HEK293T (cell line): Measurements from ENCODE around the gene NOL3.

Experiments used
- CTCF ChIA-PET: fragments of 350-600 bp; formaldehyde crosslinking; extraction: SDS; loops from one replicate; lab custom pipeline; 2021; ENCODE audit warnings: antibody characterized with exemption, inconsistent platforms; lab: Yijun Ruan, JAX
- POLR2A ChIA-PET: fragments of 350-600 bp; formaldehyde crosslinking; extraction: SDS; loops from one replicate; lab custom pipeline; 2020; ENCODE audit warnings: antibody characterized with exemption, inconsistent platforms; lab: Yijun Ruan, JAX
- DNase-seq: peaks from one replicate; pipeline ENCODE4 v3.0.0; 2012; ENCODE audit warnings: mixed read lengths; ENCODE audit errors: extremely low spot score
- ARNT ChIP-seq: fragments of 450-650 bp; IDR thresholded peaks from 2 replicates; pipeline ENCODE4 v1.6.1; 2017; ENCODE audit warnings: mild to moderate bottlenecking
- BHLHE40 ChIP-seq: fragments of 450-650 bp; IDR thresholded peaks from 2 replicates; pipeline ENCODE4 v1.6.1; 2016; ENCODE audit warnings: mild to moderate bottlenecking, moderate library complexity, borderline replicate concordance
- CTBP1 ChIP-seq: fragments of 450-650 bp; IDR thresholded peaks from 2 replicates; pipeline ENCODE4 v1.6.1; 2016; ENCODE audit warnings: borderline replicate concordance
- ELF4 ChIP-seq: fragments of 450-650 bp; IDR thresholded peaks from 2 replicates; pipeline ENCODE4 v1.6.1; 2017; ENCODE audit warnings: antibody characterized with exemption
- FOXA1 ChIP-seq: fragments of 450-650 bp; IDR thresholded peaks from 2 replicates; pipeline ENCODE4 v1.6.1; 2016; ENCODE audit warnings: mild to moderate bottlenecking
- FOXK2 ChIP-seq: fragments of 450-650 bp; IDR thresholded peaks from 2 replicates; pipeline ENCODE4 v1.6.1; 2016; ENCODE audit warnings: mild to moderate bottlenecking
- FOXM1 ChIP-seq: fragments of 450-650 bp; IDR thresholded peaks from 2 replicates; pipeline ENCODE4 v1.6.1; 2017; ENCODE audit warnings: mild to moderate bottlenecking, borderline replicate concordance
- HDGF ChIP-seq: fragments of 450-650 bp; IDR thresholded peaks from 2 replicates; pipeline ENCODE4 v1.6.1; 2017; ENCODE audit warnings: antibody characterized with exemption, borderline replicate concordance
- L3MBTL2 ChIP-seq: fragments of 450-650 bp; conservative IDR thresholded peaks from 2 replicates; pipeline ENCODE4 v1.6.1; 2016; ENCODE audit warnings: mild to moderate bottlenecking
- LEF1 ChIP-seq: fragments of 450-650 bp; IDR thresholded peaks from 2 replicates; pipeline ENCODE4 v1.6.1; 2017; ENCODE audit warnings: mild to moderate bottlenecking, borderline replicate concordance
- NFRKB ChIP-seq: fragments of 450-650 bp; IDR thresholded peaks from 2 replicates; pipeline ENCODE4 v1.6.1; 2016; ENCODE audit warnings: mild to moderate bottlenecking, moderate library complexity
- PKNOX1 ChIP-seq: fragments of 450-650 bp; IDR thresholded peaks from 2 replicates; pipeline ENCODE4 v1.6.1; 2016
- SP1 ChIP-seq: fragments of 450-650 bp; IDR thresholded peaks from 2 replicates; pipeline ENCODE4 v1.6.1; 2017
- SUZ12 ChIP-seq: fragments of 450-650 bp; IDR thresholded peaks from 2 replicates; pipeline ENCODE4 v1.6.1; 2016; ENCODE audit warnings: mild to moderate bottlenecking
- TARDBP ChIP-seq: fragments of 450-650 bp; IDR thresholded peaks from 2 replicates; pipeline ENCODE4 v1.6.1; 2016
- ZNF384 ChIP-seq: fragments of 450-650 bp; IDR thresholded peaks from 2 replicates; pipeline ENCODE4 v1.6.1; 2016

Gene NOL3

GRCh38 chr16:67194260-67194659 is 23.9 kb downstream of the NOL3 start:
- CTCF ChIA-PET, result no interaction called here
- no peak for TF ChIP-seq SP1
- POLR2A ChIA-PET, result no interaction called here
- no peak for DNase-seq

GRCh38 chr16:67195676-67196075 is 25.3 kb downstream of the NOL3 start:
- no peak for DNase-seq
- POLR2A ChIA-PET, result no interaction called here
- CTCF ChIA-PET, result no interaction called here
- no peak for TF ChIP-seq PKNOX1
- no peak for TF ChIP-seq LEF1
- TF ChIP-seq ARNT, result no peak
- TF ChIP-seq CTBP1, result no peak
- no peak for TF ChIP-seq ELF4
- TF ChIP-seq L3MBTL2, result no peak
- no peak for TF ChIP-seq SUZ12
- no peak for TF ChIP-seq SP1
- TF ChIP-seq ZNF384, result no peak
- no peak for TF ChIP-seq BHLHE40
- TF ChIP-seq FOXA1, result no peak
- no peak for TF ChIP-seq HDGF
- no peak for TF ChIP-seq TARDBP
- TF ChIP-seq FOXM1, result no peak
- TF ChIP-seq NFRKB, result no peak

GRCh38 chr16:67196881-67197280 is 26.5 kb downstream of the NOL3 start:
- ChIA-PET CTCF (no interaction called here), POLR2A (interaction anchor here (1.7 kb wide), 1 partner anchor 49 kb away, joined by 5 read pairs; no protein-coding TSS in a partner anchor)
- DNase-seq, result no peak
- TF ChIP-seq CTBP1 (no peak), NFRKB (no peak), SP1 (no peak), ARNT (no peak), LEF1 (no peak), TARDBP (no peak), FOXA1 (no peak), L3MBTL2 (no peak), BHLHE40 (no peak), ZNF384 (no peak), PKNOX1 (no peak), SUZ12 (no peak)

GRCh38 chr16:67197704-67198103 is 27.4 kb downstream of the NOL3 start:
- POLR2A ChIA-PET, result interaction anchor here (1.0 to 1.7 kb wide), 4 partner anchors 23 to 50 kb away, joined by 3 to 5 read pairs (median 4); partner anchors contain the start of genes FHOD1 and TMEM208
- DNase-seq, result no peak
- no peak for TF ChIP-seq LEF1
- CTCF ChIA-PET, result interaction anchor here (0.5 to 0.6 kb wide), 2 partner anchors 13 to 26 kb away, joined by 5 read pairs; no protein-coding TSS in a partner anchor

GRCh38 chr16:67198238-67198734 is 27.9 kb downstream of the NOL3 start:
- no peak for DNase-seq
- POLR2A ChIA-PET, result interaction anchor here (1.0 to 1.7 kb wide), 4 partner anchors 23 to 49 kb away, joined by 3 to 5 read pairs (median 4); partner anchors contain the start of genes FHOD1 and TMEM208
- CTCF ChIA-PET, result interaction anchor here (0.6 kb wide), 1 partner anchor 25 kb away, joined by 5 read pairs; no protein-coding TSS in a partner anchor
- TF ChIP-seq ELF4, result no peak
- no peak for TF ChIP-seq SUZ12
- no peak for TF ChIP-seq FOXA1
- no peak for TF ChIP-seq SP1
- TF ChIP-seq LEF1, result no peak
- no peak for TF ChIP-seq FOXM1
- TF ChIP-seq CTBP1, result no peak
- no peak for TF ChIP-seq NFRKB
- no peak for TF ChIP-seq L3MBTL2
- no peak for TF ChIP-seq FOXK2
- no peak for TF ChIP-seq TARDBP
- TF ChIP-seq PKNOX1, result no peak
- TF ChIP-seq ARNT, result no peak
- no peak for TF ChIP-seq HDGF
- no peak for TF ChIP-seq ZNF384

GRCh38 chr16:67199011-67199807 is 28.9 kb downstream of the NOL3 start, which contains the start of gene ELMO3:
Gene ELMO3, plus strand, starts transcription at chr16:67199131. Its CDS starts 196 bp downstream, at chr16:67199327.
- CTCF ChIA-PET, result no interaction called here
- POLR2A ChIA-PET, result no interaction called here
- no peak for TF ChIP-seq FOXK2
- no peak for TF ChIP-seq FOXM1
- TF ChIP-seq LEF1, result no peak
- TF ChIP-seq BHLHE40, result no peak
- no peak for TF ChIP-seq CTBP1
- TF ChIP-seq TARDBP, result no peak
- no peak for TF ChIP-seq ELF4
- TF ChIP-seq NFRKB, result no peak
- TF ChIP-seq L3MBTL2, result no peak
- TF ChIP-seq ARNT, result no peak
- TF ChIP-seq PKNOX1, result no peak
- TF ChIP-seq ZNF384, result no peak
- TF ChIP-seq FOXA1, result no peak
- no peak for DNase-seq
